HEK293T (cell line): ENCODE data around the gene CD99.
"Not testable (repeated sequence)": the region's sequence is repeated elsewhere in the genome, so short reads cannot be mapped to it uniquely, and the experiment has no call there.

Experiments
- CTCF ChIA-PET: fragments of 350-600 bp; formaldehyde crosslinking; extraction: SDS; loops from one replicate; lab custom pipeline; 2021; ENCODE audit warnings: antibody characterized with exemption, inconsistent platforms; lab: Yijun Ruan, JAX
- POLR2A ChIA-PET: fragments of 350-600 bp; formaldehyde crosslinking; extraction: SDS; loops from one replicate; lab custom pipeline; 2020; ENCODE audit warnings: antibody characterized with exemption, inconsistent platforms; lab: Yijun Ruan, JAX
- DNase-seq: peaks from one replicate; pipeline ENCODE4 v3.0.0; 2012; ENCODE audit warnings: mixed read lengths; ENCODE audit errors: extremely low spot score
- ARNT ChIP-seq: fragments of 450-650 bp; IDR thresholded peaks from 2 replicates; pipeline ENCODE4 v1.6.1; 2017; ENCODE audit warnings: mild to moderate bottlenecking
- BHLHE40 ChIP-seq: fragments of 450-650 bp; IDR thresholded peaks from 2 replicates; pipeline ENCODE4 v1.6.1; 2016; ENCODE audit warnings: mild to moderate bottlenecking, moderate library complexity, borderline replicate concordance
- CTBP1 ChIP-seq: fragments of 450-650 bp; IDR thresholded peaks from 2 replicates; pipeline ENCODE4 v1.6.1; 2016; ENCODE audit warnings: borderline replicate concordance
- ELF4 ChIP-seq: fragments of 450-650 bp; IDR thresholded peaks from 2 replicates; pipeline ENCODE4 v1.6.1; 2017; ENCODE audit warnings: antibody characterized with exemption
- FOXA1 ChIP-seq: fragments of 450-650 bp; IDR thresholded peaks from 2 replicates; pipeline ENCODE4 v1.6.1; 2016; ENCODE audit warnings: mild to moderate bottlenecking
- FOXK2 ChIP-seq: fragments of 450-650 bp; IDR thresholded peaks from 2 replicates; pipeline ENCODE4 v1.6.1; 2016; ENCODE audit warnings: mild to moderate bottlenecking
- FOXM1 ChIP-seq: fragments of 450-650 bp; IDR thresholded peaks from 2 replicates; pipeline ENCODE4 v1.6.1; 2017; ENCODE audit warnings: mild to moderate bottlenecking, borderline replicate concordance
- HDGF ChIP-seq: fragments of 450-650 bp; IDR thresholded peaks from 2 replicates; pipeline ENCODE4 v1.6.1; 2017; ENCODE audit warnings: antibody characterized with exemption, borderline replicate concordance
- L3MBTL2 ChIP-seq: fragments of 450-650 bp; conservative IDR thresholded peaks from 2 replicates; pipeline ENCODE4 v1.6.1; 2016; ENCODE audit warnings: mild to moderate bottlenecking
- LEF1 ChIP-seq: fragments of 450-650 bp; IDR thresholded peaks from 2 replicates; pipeline ENCODE4 v1.6.1; 2017; ENCODE audit warnings: mild to moderate bottlenecking, borderline replicate concordance
- NFRKB ChIP-seq: fragments of 450-650 bp; IDR thresholded peaks from 2 replicates; pipeline ENCODE4 v1.6.1; 2016; ENCODE audit warnings: mild to moderate bottlenecking, moderate library complexity
- SP1 ChIP-seq: fragments of 450-650 bp; IDR thresholded peaks from 2 replicates; pipeline ENCODE4 v1.6.1; 2017
- SUZ12 ChIP-seq: fragments of 450-650 bp; IDR thresholded peaks from 2 replicates; pipeline ENCODE4 v1.6.1; 2016; ENCODE audit warnings: mild to moderate bottlenecking
- TARDBP ChIP-seq: fragments of 450-650 bp; IDR thresholded peaks from 2 replicates; pipeline ENCODE4 v1.6.1; 2016
- ZNF384 ChIP-seq: fragments of 450-650 bp; IDR thresholded peaks from 2 replicates; pipeline ENCODE4 v1.6.1; 2016
- TF ChIP-seq, protein P1 (sequence below): fragments of 450-650 bp; IDR thresholded peaks from 2 replicates; pipeline ENCODE4 v1.6.1; 2016

CD99 gene

GRCh38 chrX:2756548-2756947 is 65.5 kb downstream of the CD99 start:
- TF ChIP-seq LEF1 (no peak), ELF4 (no peak), FOXA1 (no peak), SP1 (no peak), HDGF (no peak), CTBP1 (no peak), ZNF384 (no peak), L3MBTL2 (no peak), TARDBP (no peak), FOXK2 (no peak), SUZ12 (no peak), NFRKB (no peak), FOXM1 (no peak), BHLHE40 (no peak), ARNT (no peak)
- TF ChIP-seq, protein P1, sequence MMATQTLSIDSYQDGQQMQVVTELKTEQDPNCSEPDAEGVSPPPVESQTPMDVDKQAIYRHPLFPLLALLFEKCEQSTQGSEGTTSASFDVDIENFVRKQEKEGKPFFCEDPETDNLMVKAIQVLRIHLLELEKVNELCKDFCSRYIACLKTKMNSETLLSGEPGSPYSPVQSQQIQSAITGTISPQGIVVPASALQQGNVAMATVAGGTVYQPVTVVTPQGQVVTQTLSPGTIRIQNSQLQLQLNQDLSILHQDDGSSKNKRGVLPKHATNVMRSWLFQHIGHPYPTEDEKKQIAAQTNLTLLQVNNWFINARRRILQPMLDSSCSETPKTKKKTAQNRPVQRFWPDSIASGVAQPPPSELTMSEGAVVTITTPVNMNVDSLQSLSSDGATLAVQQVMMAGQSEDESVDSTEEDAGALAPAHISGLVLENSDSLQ, result no peak
- no peak for DNase-seq
- ChIA-PET CTCF (no interaction called here), POLR2A (no interaction called here)

GRCh38 chrX:2761246-2761645 is 70.2 kb downstream of the CD99 start:
- no peak for DNase-seq
- CTCF ChIA-PET, result no interaction called here
- TF ChIP-seq FOXM1, result no peak
- TF ChIP-seq FOXK2, result no peak
- TF ChIP-seq SUZ12, result no peak
- no peak for TF ChIP-seq BHLHE40
- TF ChIP-seq NFRKB, result no peak
- no peak for TF ChIP-seq L3MBTL2
- TF ChIP-seq, protein P1, result no peak
- no peak for TF ChIP-seq SP1
- TF ChIP-seq ELF4, result no peak
- TF ChIP-seq ARNT, result no peak
- TF ChIP-seq HDGF, result no peak
- no peak for TF ChIP-seq ZNF384
- POLR2A ChIA-PET, result no interaction called here

GRCh38 chrX:2762671-2763070 is 71.6 kb downstream of the CD99 start:
- CTCF ChIA-PET, POLR2A ChIA-PET, DNase-seq: not testable (repeated sequence)

- DNase-seq, CTCF ChIA-PET, POLR2A ChIA-PET: not testable (repeated sequence)
Observed at GRCh38 chrX:2764766-2765548, 73.9 kb downstream of the CD99 start.

GRCh38 chrX:2765549-2765830 is 74.4 kb downstream of the CD99 start:
- ChIA-PET POLR2A (no interaction called here), CTCF (no interaction called here)
- DNase-seq, result no peak
- TF ChIP-seq SP1 (no peak), BHLHE40 (no peak), NFRKB (no peak)
- TF ChIP-seq, protein P1, result no peak

- POLR2A ChIA-PET, result no interaction called here
- CTCF ChIA-PET, result no interaction called here
- no peak for DNase-seq
- TF ChIP-seq ELF4 (no peak), FOXM1 (no peak), ARNT (no peak), SUZ12 (no peak), FOXA1 (no peak), SP1 (no peak), CTBP1 (no peak), TARDBP (no peak), LEF1 (no peak), NFRKB (no peak), FOXK2 (no peak), BHLHE40 (no peak), L3MBTL2 (no peak), HDGF (no peak)
- TF ChIP-seq, protein P1, result no peak
Observed at GRCh38 chrX:2766906-2767305, 75.8 kb downstream of the CD99 start.
